Measurements from ENCODE around the gene PC.

DNA sequence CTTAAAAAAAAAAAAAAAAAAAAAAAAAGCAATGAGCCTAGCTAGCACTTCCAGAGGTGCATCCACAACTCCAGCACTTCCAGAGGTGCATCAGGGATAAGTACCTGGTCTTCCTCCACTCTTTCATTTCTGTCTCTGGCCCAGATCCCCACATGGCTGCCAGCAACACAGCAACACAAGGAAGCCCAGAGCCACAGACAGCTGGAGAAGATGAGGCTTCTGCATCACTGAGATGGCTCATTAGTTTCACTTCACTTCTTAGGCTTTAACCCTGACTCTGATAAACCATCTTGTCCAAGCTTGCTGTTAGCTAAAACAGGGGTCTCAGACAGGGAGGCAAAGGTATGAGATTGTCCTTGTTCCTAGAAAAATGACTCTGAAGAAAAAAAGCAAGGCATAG, 35.6 kb downstream of the PC start:
- no peak for TF ChIP-seq POLR2A (IDR thresholded peaks at IDR 0.05)
- TF ChIP-seq, protein P1, sequence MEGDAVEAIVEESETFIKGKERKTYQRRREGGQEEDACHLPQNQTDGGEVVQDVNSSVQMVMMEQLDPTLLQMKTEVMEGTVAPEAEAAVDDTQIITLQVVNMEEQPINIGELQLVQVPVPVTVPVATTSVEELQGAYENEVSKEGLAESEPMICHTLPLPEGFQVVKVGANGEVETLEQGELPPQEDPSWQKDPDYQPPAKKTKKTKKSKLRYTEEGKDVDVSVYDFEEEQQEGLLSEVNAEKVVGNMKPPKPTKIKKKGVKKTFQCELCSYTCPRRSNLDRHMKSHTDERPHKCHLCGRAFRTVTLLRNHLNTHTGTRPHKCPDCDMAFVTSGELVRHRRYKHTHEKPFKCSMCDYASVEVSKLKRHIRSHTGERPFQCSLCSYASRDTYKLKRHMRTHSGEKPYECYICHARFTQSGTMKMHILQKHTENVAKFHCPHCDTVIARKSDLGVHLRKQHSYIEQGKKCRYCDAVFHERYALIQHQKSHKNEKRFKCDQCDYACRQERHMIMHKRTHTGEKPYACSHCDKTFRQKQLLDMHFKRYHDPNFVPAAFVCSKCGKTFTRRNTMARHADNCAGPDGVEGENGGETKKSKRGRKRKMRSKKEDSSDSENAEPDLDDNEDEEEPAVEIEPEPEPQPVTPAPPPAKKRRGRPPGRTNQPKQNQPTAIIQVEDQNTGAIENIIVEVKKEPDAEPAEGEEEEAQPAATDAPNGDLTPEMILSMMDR (IDR thresholded peaks at IDR 0.05 in 4 of 5, conservative IDR thresholded peaks at IDR 0.05 in 1 of 5) = no peak

Data from gastrocnemius medialis (tissue), 4 donors.